Globus pallidus (tissue), 1 donor: Measurements from ENCODE around the gene GRIA2.

ENCODE experiments used
- DNase-seq: peaks from one replicate; pipeline ENCODE4 v3.0.0-alpha.2; 2015; ENCODE audit warnings: low spot score

GRIA2 gene

GRCh38 chr4:157265281-157265680 lies 44.8 kb downstream of the GRIA2 start:
- DNase-seq = no peak

GRCh38 chr4:157270108-157270507 lies 49.6 kb downstream of the GRIA2 start:
- no peak for DNase-seq

GRCh38 chr4:157270552-157270951 lies 50.0 kb downstream of the GRIA2 start:
- DNase-seq = no peak

- DNase-seq = no peak
Measured at GRCh38 chr4:157271166-157271869, 50.8 kb downstream of the GRIA2 start.

GRCh38 chr4:157280673-157281072 lies 60.1 kb downstream of the GRIA2 start:
- no peak for DNase-seq

- no peak for DNase-seq
Measured at GRCh38 chr4:157282019-157282418, 61.5 kb downstream of the GRIA2 start.

- DNase-seq = no peak
Measured at GRCh38 chr4:157287445-157287844, 66.9 kb downstream of the GRIA2 start.

GRCh38 chr4:157290622-157291021 lies 70.1 kb downstream of the GRIA2 start:
- peak; percentile 7 for DNase-seq

- peak; percentile 58 for DNase-seq
Measured at GRCh38 chr4:157291071-157291470, 70.5 kb downstream of the GRIA2 start.

GRCh38 chr4:157293673-157294072 lies 73.1 kb downstream of the GRIA2 start:
- DNase-seq = no peak

- DNase-seq = no peak
Measured at GRCh38 chr4:157294575-157294974, 74.0 kb downstream of the GRIA2 start.

GRCh38 chr4:157300701-157301100 lies 80.2 kb downstream of the GRIA2 start:
- DNase-seq = no peak

- DNase-seq = no peak
Measured at GRCh38 chr4:157303471-157303960, 83.0 kb downstream of the GRIA2 start.

GRCh38 chr4:157304769-157305168 lies 84.2 kb downstream of the GRIA2 start:
- DNase-seq = no peak

- no peak for DNase-seq
Measured at GRCh38 chr4:157312702-157313101, 92.2 kb downstream of the GRIA2 start.

- DNase-seq = no peak
Measured at GRCh38 chr4:157314906-157315305, 94.4 kb downstream of the GRIA2 start.

- DNase-seq = no peak
Measured at GRCh38 chr4:157315968-157316367, 95.4 kb downstream of the GRIA2 start.

- no peak for DNase-seq
Measured at GRCh38 chr4:157320092-157320491, 99.6 kb downstream of the GRIA2 start.

GRCh38 chr4:157327666-157328065 lies 107.1 kb downstream of the GRIA2 start:
- no peak for DNase-seq

- DNase-seq = no peak
Measured at GRCh38 chr4:157357887-157358286, 137.4 kb downstream of the GRIA2 start.

- DNase-seq = no peak
Measured at GRCh38 chr4:157358439-157358838, 137.9 kb downstream of the GRIA2 start.

- no peak for DNase-seq
Measured at GRCh38 chr4:157358851-157359250, 138.3 kb downstream of the GRIA2 start.

GRCh38 chr4:157363360-157363759 lies 142.8 kb downstream of the GRIA2 start:
- peak; percentile 1 for DNase-seq

GRCh38 chr4:157372154-157372553 lies 151.6 kb downstream of the GRIA2 start:
- DNase-seq = no peak
